A549 (cell line): ENCODE data around the gene QRSL1. TPM values are rescaled to one million over a fixed set of nuclear protein-coding genes. Genes with fewer than 3 reads are reported as not detected.

ENCODE experiments used
- ATAC-seq, 2 experiments: fragments of 200-7000 bp in 1 of 2; fragments of >200 bp in 1 of 2; cut with Nextera tagmentation in 1 of 2; cut with Tn5 transposase in 1 of 2; 3 replicates each; pipeline versions ENCODE4 v1.8.0 to v1.9.1; 2018 to 2020; ENCODE audit warnings: mild to moderate bottlenecking in 1 of 2, moderate library complexity in 1 of 2
- CTCF ChIA-PET: fragments of 300-600 bp; sonication (Branson Sonifier 250); formaldehyde crosslinking; extraction: SDS; loops from one replicate; lab custom pipeline; 2021; ENCODE audit warnings: antibody characterized with exemption, inconsistent platforms; lab: Yijun Ruan, JAX
- POLR2A ChIA-PET: fragments of 350-600 bp; formaldehyde crosslinking; extraction: SDS; loops from one replicate; lab custom pipeline; 2021; ENCODE audit warnings: antibody characterized with exemption, inconsistent platforms; lab: Yijun Ruan, JAX
- DNase-seq, 2 experiments: peaks; one replicate each; pipeline versions ENCODE4 v3.0.0 to v3.0.0-alpha.2; 2011 to 2016; ENCODE audit warnings: low read depth in 1 of 2, low spot score in 1 of 2
- FAIRE-seq: peaks from 2 replicates; lab custom pipeline; 2011; peaks lifted over from hg19 to GRCh38; lab: Jason Lieb, UNC
- H3K27ac ChIP-seq, 2 experiments: fragments of >200 bp; sonication (Bioruptor Twin); formaldehyde crosslinking; 3 replicates each; pipeline ENCODE4 v1.5.1; 2016 to 2017
- H3K4me1 ChIP-seq: fragments of >200 bp; sonication (Bioruptor Twin); formaldehyde crosslinking; 3 replicates; pipeline ENCODE4 v1.6.1; 2016
- H3K4me2 ChIP-seq: fragments of >200 bp; sonication (Bioruptor Twin); formaldehyde crosslinking; 3 replicates; pipeline ENCODE4 v1.6.1; 2016
- H3K4me3 ChIP-seq: fragments of >200 bp; sonication (Bioruptor Twin); formaldehyde crosslinking; 3 replicates; pipeline ENCODE4 v1.5.1; 2016
- H3K9me3 ChIP-seq: fragments of >200 bp; sonication (Bioruptor Twin); formaldehyde crosslinking; 3 replicates; pipeline ENCODE4 v1.6.1; 2016
- CBX2 ChIP-seq: fragments of 200-600 bp; sonication (generic); IDR thresholded peaks from 2 replicates; pipeline ENCODE4 v1.6.1; 2016; ENCODE audit warnings: low read depth, mild to moderate bottlenecking, borderline replicate concordance
- CBX8 ChIP-seq: fragments of 200-600 bp; sonication (generic); IDR thresholded peaks from 2 replicates; pipeline ENCODE4 v1.6.1; 2016
- CEBPB ChIP-seq, 2 experiments: fragments of >200 bp in 1 of 2; sonication (Bioruptor Twin) in 1 of 2; formaldehyde crosslinking in 1 of 2; IDR thresholded peaks; 2 replicates each; pipeline ENCODE4 v1.6.1; 2012 to 2016
- CHD4 ChIP-seq: fragments of 200-600 bp; sonication (generic); IDR thresholded peaks from 2 replicates; pipeline ENCODE4 v1.6.1; 2016; ENCODE audit warnings: antibody characterized with exemption, mild to moderate bottlenecking, borderline replicate concordance
- CTCF ChIP-seq: fragments of >200 bp; sonication (Bioruptor Twin); formaldehyde crosslinking; IDR thresholded peaks from 3 replicates; pipeline ENCODE4 v1.5.1; 2016
- E2F6 ChIP-seq: IDR thresholded peaks from 2 replicates; pipeline ENCODE4 v1.6.1; 2012; ENCODE audit warnings: low read depth, borderline replicate concordance
- EHF ChIP-seq: fragments of 250-450 bp; sonication (Bioruptor Pico); IDR thresholded peaks from 2 replicates; pipeline ENCODE4 v1.5.0; 2020; ENCODE audit warnings: mild to moderate bottlenecking
- EHMT2 ChIP-seq: fragments of 200-600 bp; sonication (generic); IDR thresholded peaks from 2 replicates; pipeline ENCODE4 v1.6.1; 2016; ENCODE audit warnings: antibody characterized with exemption, low read depth, mild to moderate bottlenecking, moderate library complexity
- EP300 ChIP-seq, 2 experiments: fragments of >200 bp; sonication (Bioruptor Twin); formaldehyde crosslinking; IDR thresholded peaks; 2 replicates in 1 of 2; 3 replicates in 1 of 2; pipeline ENCODE4 v1.6.1; 2016 to 2017
- ESRRA ChIP-seq: fragments of 150-350 bp; IDR thresholded peaks from 2 replicates; pipeline ENCODE4 v1.6.1; 2014; ENCODE audit warnings: mild to moderate bottlenecking, low read length, borderline replicate concordance
- FOSB ChIP-seq: fragments of 250-450 bp; sonication (Bioruptor Pico); IDR thresholded peaks from 2 replicates; pipeline ENCODE4 v1.5.0; 2020; ENCODE audit warnings: mild to moderate bottlenecking, moderate library complexity
- FOXS1 ChIP-seq: fragments of 250-450 bp; sonication (Bioruptor Pico); IDR thresholded peaks from 2 replicates; pipeline ENCODE4 v1.5.0; 2020; ENCODE audit warnings: mild to moderate bottlenecking, moderate library complexity
- GATA3 ChIP-seq: IDR thresholded peaks from 2 replicates; pipeline ENCODE4 v1.6.1; 2012; ENCODE audit warnings: borderline replicate concordance
- HDAC2 ChIP-seq: fragments of 200-600 bp; sonication (generic); IDR thresholded peaks from 2 replicates; pipeline ENCODE4 v1.6.1; 2016
- HMGXB4 ChIP-seq: fragments of 250-450 bp; sonication (Bioruptor Pico); IDR thresholded peaks from 2 replicates; pipeline ENCODE4 v1.5.0; 2021; ENCODE audit warnings: mild to moderate bottlenecking, moderate library complexity, borderline replicate concordance
- HOXA7 ChIP-seq: fragments of 250-450 bp; sonication (Bioruptor Pico); IDR thresholded peaks from 2 replicates; pipeline ENCODE4 v1.5.0; 2020; ENCODE audit warnings: mild to moderate bottlenecking, moderate library complexity
- HOXB13 ChIP-seq: fragments of 250-450 bp; sonication (Bioruptor Pico); IDR thresholded peaks from 2 replicates; pipeline ENCODE4 v1.5.0; 2020; ENCODE audit warnings: low read depth, mild to moderate bottlenecking, moderate library complexity
- JUN ChIP-seq, 2 experiments: fragments of >200 bp; sonication (Bioruptor Twin); formaldehyde crosslinking; IDR thresholded peaks; 2 replicates in 1 of 2; 3 replicates in 1 of 2; pipeline ENCODE4 v1.6.1; 2016 to 2017
- KDM5A ChIP-seq: fragments of 200-600 bp; sonication (generic); IDR thresholded peaks from 2 replicates; pipeline ENCODE4 v1.6.1; 2016; ENCODE audit warnings: antibody characterized with exemption, mild to moderate bottlenecking
- MAFK ChIP-seq: fragments of 450-650 bp; IDR thresholded peaks from 2 replicates; pipeline ENCODE4 v1.6.1; 2014; ENCODE audit not compliant: partially characterized antibody
- MAX ChIP-seq: IDR thresholded peaks from 2 replicates; pipeline ENCODE4 v1.6.1; 2012
- MAZ ChIP-seq: fragments of 150-350 bp; IDR thresholded peaks from 2 replicates; pipeline ENCODE4 v1.6.1; 2014; ENCODE audit warnings: antibody characterized with exemption, low read depth, low read length, borderline replicate concordance
- POLR2A ChIP-seq: IDR thresholded peaks from 2 replicates; pipeline ENCODE4 v1.6.1; 2012; ENCODE audit warnings: mild to moderate bottlenecking, low read length
- POLR2AphosphoS2 ChIP-seq: conservative IDR thresholded peaks from 2 replicates; pipeline ENCODE4 v1.6.1; 2012; ENCODE audit warnings: low read length, improper control_type of control experiment, inconsistent platforms
- RAD21 ChIP-seq, 2 experiments: fragments of >200 bp in 1 of 2; sonication (Bioruptor Twin) in 1 of 2; formaldehyde crosslinking in 1 of 2; IDR thresholded peaks in 1 of 2; conservative IDR thresholded peaks in 1 of 2; 2 replicates in 1 of 2; 3 replicates in 1 of 2; pipeline ENCODE4 v1.6.1; 2012 to 2018; ENCODE audit warnings: inconsistent platforms in 1 of 2
- RCOR1 ChIP-seq: fragments of 150-350 bp; IDR thresholded peaks from 2 replicates; pipeline ENCODE4 v1.6.1; 2014; ENCODE audit warnings: antibody characterized with exemption, low read length, low read depth
- RFX5 ChIP-seq: fragments of 450-650 bp; IDR thresholded peaks from 2 replicates; pipeline ENCODE4 v1.7.1; 2014; ENCODE audit warnings: antibody characterized with exemption, mild to moderate bottlenecking, moderate library complexity
- SREBF2 ChIP-seq: fragments of 450-650 bp; IDR thresholded peaks from 2 replicates; pipeline ENCODE4 v1.6.1; 2014; ENCODE audit warnings: mild to moderate bottlenecking, moderate library complexity
- USF2 ChIP-seq: fragments of 450-650 bp; IDR thresholded peaks from 2 replicates; pipeline ENCODE4 v1.6.1; 2014; ENCODE audit warnings: antibody characterized with exemption
- ZSCAN20 ChIP-seq: fragments of 250-450 bp; sonication (Bioruptor Pico); IDR thresholded peaks from 2 replicates; pipeline ENCODE4 v1.8.0; 2022; ENCODE audit warnings: mild to moderate bottlenecking, moderate library complexity
- WGBS: methylation state at CpG from one replicate; pipeline ENCODE4 v1.1.6; 2017; ENCODE audit errors: missing lambda C conversion rate; 5-methylcytosine and 5-hydroxymethylcytosine counted together
- polyA plus RNA-seq, 4 experiments: library from polyadenylated mRNA; depleted of rRNA in 3 of 4; stranded (reverse); fragments of >200 nt; fragmentation: RNase III in 1 of 4; extraction: RNeasy Plus Mini Kit Qiagen cat#74134 plus additional on column Dnase treatment in 1 of 4; gene quantifications; 2 replicates in 3 of 4; 3 replicates in 1 of 4; pipeline ENCODE4 v1.2.3, GENCODE V29; 2011 to 2017

Gene QRSL1
- polyA plus RNA-seq, 2 of the 4 experiments (the other 2 are of a cell fraction): 11.5 to 15.9 TPM

GRCh38 chr6:106677282-106677681, 47.9 kb downstream of the QRSL1 start (continued):
- no peak for TF ChIP-seq CHD4
- no peak for TF ChIP-seq HOXA7 (CRISPR knock-in tag)
- TF ChIP-seq POLR2A: no peak
- TF ChIP-seq HDAC2: no peak

GRCh38 chr6:106684011-106684410, 54.6 kb downstream of the QRSL1 start:
- WGBS: 81% methylated on average over 4 of the region's 4 CpGs
- DNase-seq (no peak), ATAC-seq (no peak), FAIRE-seq (no peak)
- Histone ChIP-seq H3K4me1 (peaks cover 10% of the 10 kb centered on the region; the same call in 2 of the 3 replicates), H3K4me2 (no peak overlapping the region), H3K4me3 (no peak overlapping the region), H3K27ac (no peak overlapping the region), H3K9me3 (no peaks in the 10 kb centered on the region)
- TF ChIP-seq GATA3 (no peak), JUN (IDR thresholded peaks at IDR 0.05) (no peak), HOXB13 (CRISPR knock-in tag) (no peak), MAZ (no peak), RFX5 (no peak), USF2 (no peak), HMGXB4 (CRISPR knock-in tag) (no peak), HOXA7 (CRISPR knock-in tag) (no peak), ESRRA (no peak), EP300 (IDR thresholded peaks at IDR 0.05) (no peak), SREBF2 (no peak), CBX2 (no peak), EHMT2 (no peak), CBX8 (no peak)
- ChIA-PET POLR2A (no interaction called here), CTCF (no interaction called here)

- H3K27ac ChIP-seq: no peak overlapping the region
- ATAC-seq: no peak
- DNase-seq: no peak
- CTCF ChIA-PET: no interaction called here
- H3K4me3 ChIP-seq: no peak overlapping the region
- POLR2A ChIA-PET: no interaction called here
- peaks cover 10% of the 10 kb centered on the region; the same call in 2 of the 3 replicates for H3K4me1 ChIP-seq
- WGBS: 83% methylated on average over 2 of the region's 2 CpGs
- H3K9me3 ChIP-seq: no peaks in the 10 kb centered on the region
- H3K4me2 ChIP-seq: no peak overlapping the region
- FAIRE-seq: no peak
- TF ChIP-seq EHF (CRISPR knock-in tag) (no peak), CBX2 (no peak), ZSCAN20 (no peak), E2F6 (no peak), RCOR1 (no peak), POLR2A (no peak), FOXS1 (CRISPR knock-in tag) (no peak), CBX8 (no peak), KDM5A (no peak), CTCF (no peak), CEBPB (IDR thresholded peaks at IDR 0.05) (no peak), RAD21 (conservative IDR thresholded peaks at IDR 0.05 in 1 of 2, IDR thresholded peaks at IDR 0.05 in 1 of 2) (no peak), FOSB (no peak), MAX (no peak), EP300 (IDR thresholded peaks at IDR 0.05) (no peak), POLR2AphosphoS2 (no peak), HMGXB4 (CRISPR knock-in tag) (no peak), MAFK (no peak)
These were observed 56.5 kb downstream of the QRSL1 start for GRCh38 chr6:106685833-106686232.
